SHP77 treated with DMSO at 0.1 percent for 48 hours (cell line): Measurements from ENCODE around the gene ZNF678.

ENCODE experiments used
- DNase-seq: peaks from one replicate; lab custom pipeline; 2025; lab: John Stamatoyannopoulos, UW

ZNF678 gene

DNA sequence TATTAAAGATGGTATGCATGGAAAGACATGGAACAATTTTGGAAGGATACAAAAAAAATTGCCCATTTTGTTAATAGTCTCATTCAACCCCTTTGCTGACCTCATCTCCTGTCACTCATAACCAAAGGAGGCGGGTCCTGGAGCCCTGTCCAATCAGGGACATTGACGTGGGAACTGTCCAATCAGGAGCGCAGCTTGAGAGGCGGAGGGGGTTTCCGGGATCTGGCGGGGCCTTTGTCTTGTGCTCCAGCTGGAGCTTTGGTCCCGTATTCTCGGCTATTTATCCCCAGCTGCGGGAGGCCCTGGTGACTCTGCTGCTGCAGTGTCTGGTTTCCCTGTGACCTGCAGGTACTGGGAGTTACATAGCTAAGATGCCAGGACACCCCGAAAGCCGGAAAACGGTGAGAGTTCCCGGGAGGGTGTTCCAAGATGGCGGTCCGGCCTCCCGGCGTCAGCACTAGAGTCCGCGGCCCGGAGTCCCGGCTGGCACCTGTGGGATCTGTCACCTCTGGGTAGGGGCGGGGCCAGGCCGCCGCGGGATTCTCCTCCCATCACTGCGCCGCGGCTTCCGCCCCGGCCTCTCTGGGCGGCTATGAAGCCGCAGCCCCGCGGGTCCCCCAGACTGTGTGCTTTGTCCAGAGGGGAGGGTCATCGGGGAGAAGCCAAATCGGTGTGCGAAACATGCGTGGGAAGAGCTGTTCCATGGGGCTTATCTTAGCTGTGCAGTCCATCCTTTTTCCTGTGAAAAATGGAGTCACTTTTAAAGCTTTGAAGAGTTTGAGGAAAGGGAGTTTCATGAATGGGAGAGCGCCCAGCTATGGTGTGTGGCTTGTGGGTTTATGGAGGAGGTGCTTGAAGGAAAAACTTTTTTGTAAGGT lies at the start of gene ZNF678:
ZNF678 (plus strand) TSS at position 233 of the 878 bp plus-strand sequence. CDS start 87,436 bp downstream, outside the sequence.
- peak; percentile 95 for DNase-seq

DNA sequence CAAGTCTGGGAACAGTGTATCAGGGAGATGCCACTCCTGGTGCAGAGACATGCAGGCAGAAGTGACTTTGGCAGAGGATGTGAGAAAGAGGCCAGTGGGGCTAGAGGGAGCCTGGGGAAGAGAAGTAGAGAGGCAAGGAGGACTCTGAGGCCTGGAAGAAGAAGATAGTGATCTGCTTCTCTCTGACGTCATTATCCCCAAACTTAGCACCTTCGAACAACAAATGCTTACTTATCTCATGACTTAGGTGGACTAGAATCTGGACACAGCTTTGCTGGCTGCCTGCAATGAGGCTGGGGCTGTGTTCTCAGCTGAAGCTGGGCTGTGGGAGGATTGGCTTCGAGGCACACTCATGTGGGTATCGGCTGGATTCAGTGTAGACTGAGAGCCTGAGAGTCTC lies 44.5 kb upstream of the ZNF678 start:
- DNase-seq: no peak

GRCh38 chr1:227521782-227522181 lies 41.6 kb upstream of the ZNF678 start:
- DNase-seq: no peak

GRCh38 chr1:227526524-227526923 lies 36.8 kb upstream of the ZNF678 start:
- no peak for DNase-seq

GRCh38 chr1:227532019-227532619 lies 31.2 kb upstream of the ZNF678 start:
- DNase-seq: no peak

GRCh38 chr1:227540170-227541098 lies 22.9 kb upstream of the ZNF678 start:
- no peak for DNase-seq

DNA sequence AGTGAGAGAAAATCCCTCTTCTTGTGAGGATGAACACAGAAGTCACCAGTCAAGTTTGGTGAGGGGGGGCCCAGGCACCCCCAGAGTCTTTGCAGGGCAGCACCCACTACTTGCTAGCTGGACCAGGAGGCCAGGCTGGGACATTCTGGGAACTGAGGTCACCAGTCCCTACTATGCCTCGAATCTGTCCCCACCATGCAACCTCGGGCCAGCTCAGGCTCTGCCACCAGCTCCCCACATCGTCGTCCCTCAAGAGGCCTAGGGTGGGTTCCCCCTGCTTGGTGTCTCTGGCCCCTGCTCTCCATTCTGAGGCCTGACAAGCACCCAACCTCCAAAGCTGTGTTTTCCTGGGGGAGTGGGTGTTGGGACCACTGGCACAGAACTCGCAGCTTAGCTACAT lies 22.2 kb upstream of the ZNF678 start:
- no peak for DNase-seq

DNA sequence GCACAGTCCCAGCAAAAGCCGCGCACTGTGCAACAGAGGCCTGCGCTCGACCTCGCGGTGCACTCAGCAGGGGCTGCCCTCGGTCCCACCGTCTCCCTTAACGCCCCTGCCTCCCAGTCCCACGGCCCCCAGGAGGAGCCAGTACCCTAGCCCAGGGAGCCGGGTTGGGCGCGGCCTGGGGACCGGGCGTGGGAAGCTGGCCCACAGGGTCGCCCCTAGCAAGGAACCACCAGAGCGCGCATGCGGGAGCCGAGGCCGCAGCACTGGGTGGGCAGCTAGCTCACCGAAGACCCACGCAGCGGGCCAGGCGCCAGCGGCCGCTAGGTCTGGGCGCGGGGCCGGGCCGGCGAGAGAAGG lies 21.6 kb upstream of the ZNF678 start:
- no peak for DNase-seq

- DNase-seq: no peak
Measured at GRCh38 chr1:227542153-227543120, 20.9 kb upstream of the ZNF678 start.

DNA sequence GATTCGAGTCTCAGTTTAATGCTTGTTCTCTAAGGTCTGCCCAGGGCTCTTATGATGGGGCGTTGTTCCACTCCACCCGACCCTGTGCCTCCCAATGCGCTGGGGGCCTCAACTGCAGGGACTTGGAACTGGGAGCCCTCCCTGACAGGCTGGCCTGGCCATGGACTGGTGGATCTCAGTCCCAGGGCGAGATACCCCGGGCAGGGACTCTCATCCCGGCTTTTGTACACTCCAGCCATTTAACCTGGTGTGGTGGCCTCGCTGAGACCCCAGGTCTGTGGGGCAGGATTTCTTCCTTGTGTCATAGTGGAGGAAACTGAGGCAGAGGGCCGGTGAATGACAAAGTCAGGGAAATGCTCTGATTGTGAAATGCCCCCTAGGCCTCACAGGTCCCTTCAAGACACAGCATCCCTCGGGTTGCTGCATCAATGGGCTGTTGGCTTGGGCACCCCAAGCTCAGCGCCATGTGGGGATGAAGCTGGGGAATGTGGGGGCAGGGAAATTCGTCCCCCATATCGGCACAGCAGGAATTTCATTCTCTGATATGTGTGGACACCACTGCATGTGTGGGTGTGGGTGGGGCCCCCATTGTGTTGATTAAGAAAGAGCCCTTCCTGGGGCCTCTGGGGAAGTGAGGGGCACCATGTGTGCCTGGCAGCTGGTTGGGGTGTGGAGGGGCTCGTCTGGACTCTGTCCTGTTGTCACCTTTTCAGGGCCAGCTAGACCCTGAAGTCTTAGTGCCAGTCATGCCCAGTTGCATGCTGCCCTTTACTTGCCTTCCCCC lies 19.9 kb upstream of the ZNF678 start:
- DNase-seq: no peak

- DNase-seq: no peak
Measured at GRCh38 chr1:227544067-227545050, 19.0 kb upstream of the ZNF678 start.

DNA sequence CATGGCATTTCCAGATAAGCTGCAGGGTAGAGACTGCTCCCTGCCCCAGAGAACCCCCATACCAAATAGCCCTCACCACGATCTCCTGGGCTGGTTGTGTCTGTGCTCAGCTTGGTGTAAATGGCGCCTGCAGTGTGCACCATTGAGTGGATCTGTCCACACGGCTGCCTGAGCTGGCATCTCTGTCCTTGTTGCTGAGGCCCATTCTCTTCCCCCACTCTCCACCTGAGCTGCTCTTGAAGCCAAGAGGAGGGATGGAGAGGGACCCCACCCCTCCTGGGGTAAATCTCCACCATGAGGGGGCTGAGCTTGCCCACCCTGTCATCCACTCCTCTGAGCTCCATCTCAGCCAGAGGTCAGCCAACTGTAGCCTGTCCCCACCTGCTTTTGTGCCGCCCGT lies 18.0 kb upstream of the ZNF678 start:
- no peak for DNase-seq

DNA sequence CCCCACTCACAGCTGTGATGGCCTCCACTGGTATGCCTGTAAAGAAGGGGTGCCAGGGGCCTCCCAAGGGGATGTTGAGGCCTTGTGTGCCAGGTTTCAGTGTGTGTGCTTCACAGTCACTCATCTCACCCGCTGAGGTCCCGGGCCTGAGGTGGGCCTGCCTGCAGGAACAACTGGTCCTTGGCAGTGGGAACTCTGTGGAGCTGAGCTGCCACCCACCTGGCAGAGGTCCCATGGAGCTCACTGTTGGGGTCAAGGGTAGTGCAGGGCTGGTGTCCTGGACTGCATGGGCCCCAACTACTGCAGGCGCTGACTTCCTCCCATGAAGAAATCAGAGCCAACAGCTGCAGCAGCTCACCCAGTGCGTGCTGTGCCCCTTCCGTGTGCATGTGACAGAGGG lies 17.3 kb upstream of the ZNF678 start:
- no peak for DNase-seq

DNA sequence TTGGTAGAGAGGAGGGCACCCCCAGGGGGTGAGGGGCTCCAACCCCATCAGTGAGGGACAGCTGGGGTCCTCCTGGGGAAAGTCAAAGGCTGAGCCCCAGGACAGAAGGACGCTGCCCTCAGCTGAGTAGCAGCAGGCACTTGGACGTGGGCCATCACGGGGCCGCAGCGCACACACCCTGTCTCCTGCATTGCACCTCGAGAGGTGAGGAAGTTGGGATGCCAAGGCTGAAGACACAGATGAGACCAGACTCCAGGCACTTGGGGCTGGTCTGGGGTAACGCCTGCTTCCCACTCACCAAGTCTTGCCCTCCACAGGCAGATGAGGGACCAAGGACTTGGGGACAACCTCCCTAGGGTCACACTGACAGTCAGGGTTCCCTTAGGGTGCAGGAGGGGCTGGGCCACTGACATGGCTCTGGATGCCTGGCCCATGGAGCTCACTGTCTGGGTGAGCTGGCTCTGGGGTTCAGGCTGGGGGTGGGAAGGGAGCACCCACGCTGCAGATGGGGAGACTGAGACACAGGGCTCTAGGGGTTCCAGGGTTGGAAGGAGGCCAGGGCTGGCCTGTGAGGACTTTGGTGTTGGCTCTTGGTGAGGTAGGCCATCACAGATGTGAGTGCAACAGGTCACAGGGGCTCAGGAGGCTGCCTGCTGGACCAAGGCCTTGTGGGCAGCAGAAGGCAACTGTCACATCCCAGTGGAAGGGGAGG lies 16.6 kb upstream of the ZNF678 start:
- no peak for DNase-seq

DNA sequence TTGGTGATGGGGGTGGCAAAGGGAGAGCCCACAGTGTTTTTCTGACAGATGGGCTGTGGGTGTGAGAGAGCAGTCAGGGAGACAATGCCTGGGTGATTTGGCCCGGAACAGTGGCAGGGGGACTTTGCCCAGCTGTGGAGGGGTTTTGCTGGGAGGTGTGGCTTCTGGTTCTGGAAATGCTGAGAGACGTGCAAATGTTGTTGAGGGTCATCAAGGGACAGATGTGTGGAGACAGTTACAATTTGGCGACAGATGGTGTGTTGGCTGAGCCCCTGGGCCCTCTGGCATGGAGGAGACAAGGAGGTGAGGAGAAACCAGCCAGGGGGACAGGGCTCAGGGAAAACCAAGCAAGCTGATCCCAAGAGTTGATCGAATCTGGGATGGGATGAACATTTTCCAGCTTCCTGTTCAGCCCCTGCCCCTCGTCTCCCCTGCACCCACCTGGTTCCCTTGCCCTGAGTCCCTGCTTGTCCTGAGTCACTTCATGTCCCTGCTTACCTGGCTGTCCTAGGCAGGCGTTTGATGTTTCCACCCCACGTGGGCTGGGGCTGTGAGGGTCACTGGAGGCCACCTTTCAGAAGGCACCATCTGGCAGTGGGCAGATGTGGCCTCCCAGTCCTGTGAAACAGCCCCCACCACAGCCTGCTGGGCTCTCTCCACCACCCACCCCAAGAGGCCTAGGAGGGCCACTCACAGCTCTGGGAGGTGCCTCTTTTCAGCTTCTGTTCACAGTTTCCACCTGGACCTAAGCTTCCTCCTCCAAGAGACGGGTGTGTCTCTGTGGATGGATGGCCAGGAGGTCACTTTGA lies 15.8 kb upstream of the ZNF678 start:
- no peak for DNase-seq

- DNase-seq: no peak
Measured at GRCh38 chr1:227548119-227548397, 15.3 kb upstream of the ZNF678 start.

DNA sequence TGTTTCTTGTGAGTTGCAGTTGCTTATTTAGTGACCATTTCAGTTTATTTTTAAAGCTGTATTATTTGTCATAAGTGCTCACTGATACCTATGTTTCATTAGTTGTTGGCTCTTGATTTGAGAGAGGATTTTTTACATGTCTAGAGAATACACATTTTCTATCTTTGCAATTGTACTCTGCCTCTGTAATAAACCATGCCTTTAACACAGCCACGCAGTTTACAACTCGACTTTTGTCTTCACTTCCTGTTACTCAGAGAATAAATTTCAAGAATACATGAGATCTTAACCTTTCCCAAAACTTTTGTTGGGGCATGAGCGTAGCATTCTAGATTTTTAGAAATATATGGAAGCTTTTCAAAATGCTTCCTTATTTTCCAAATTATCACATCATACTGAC lies 14.9 kb upstream of the ZNF678 start:
- no peak for DNase-seq

DNA sequence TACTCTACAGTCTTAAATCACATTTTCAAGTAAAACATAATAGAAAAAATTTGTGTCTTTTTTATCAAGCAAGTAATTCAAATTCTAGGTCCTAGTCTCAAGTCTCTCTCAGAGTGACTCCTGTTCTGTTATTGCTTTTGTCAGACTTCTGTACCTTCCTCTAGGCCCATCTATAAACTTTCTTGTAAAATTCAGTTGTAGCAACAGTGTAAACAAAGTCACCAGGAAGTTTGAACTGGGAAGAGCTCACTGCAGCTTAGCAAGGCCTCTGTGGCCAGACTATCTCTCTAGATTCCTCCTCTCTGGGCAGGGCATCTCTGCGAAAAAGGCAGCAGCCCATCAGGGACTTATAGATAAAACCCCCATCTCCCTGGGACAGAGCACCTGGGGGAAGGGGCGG lies 13.5 kb upstream of the ZNF678 start:
- no peak for DNase-seq
